K562 (cell line): ENCODE results near the gene PITPNM1. TPM values are rescaled to one million over a fixed set of nuclear protein-coding genes. Genes with fewer than 3 reads are reported as not detected.

Experiments
- ATAC-seq: fragments of 200-7000 bp; cut with Tn5 transposase; 3 replicates; pipeline ENCODE4 v1.9.1; 2020; ENCODE audit warnings: moderate library complexity
- BruUV-seq: library from RNA; stranded (reverse); fragments of 400-500 nt; replicated peaks from 2 replicates; lab custom pipeline; 2021; lab: Mats Ljungman, UMichigan
- CTCF ChIA-PET: fragments of 300-600 bp; formaldehyde crosslinking; extraction: SDS; loops from one replicate; lab custom pipeline; 2021; ENCODE audit warnings: low intra/inter-chr PET ratio; lab: Yijun Ruan, JAX
- POLR2A ChIA-PET: fragments of 300-600, 350-650 bp; sonication (Branson Sonifier 250); formaldehyde crosslinking; extraction: SDS; loops from one replicate; lab custom pipeline; 2021; ENCODE audit warnings: antibody characterized with exemption, inconsistent platforms; lab: Yijun Ruan, JAX
- DNase-seq, 4 experiments: peaks; one replicate each; pipeline versions ENCODE4 v3.0.0 to v3.0.0-alpha.2; 2011 to 2018; ENCODE audit warnings: low spot score in 3 of 4, mixed read lengths in 3 of 4; ENCODE audit errors: extremely low read depth in 1 of 4
- FAIRE-seq: peaks from 2 replicates; lab custom pipeline; 2011; peaks lifted over from hg19 to GRCh38; lab: Jason Lieb, UNC
- H2AFZ ChIP-seq: 2 replicates; pipeline ENCODE4 v1.6.0; 2011; ENCODE audit warnings: low read depth, low read length, control low read depth, inconsistent platforms
- H3K27ac ChIP-seq: fragments of 200-600 bp; 3 replicates; pipeline ENCODE4 v1.8.0; 2011; ENCODE audit warnings: low read depth, mild to moderate bottlenecking, control low read depth, inconsistent platforms, low read length, moderate library complexity, mixed read lengths; ENCODE audit errors: extremely low read depth
- H3K27me3 ChIP-seq, 2 experiments: fragments of 300-600 bp in 1 of 2; 2 replicates in 1 of 2; 3 replicates in 1 of 2; pipeline versions ENCODE4 v1.6.0 to v1.8.0; 2011; ENCODE audit warnings: inconsistent platforms in 2 of 2, low read length in 2 of 2, mild to moderate bottlenecking in 1 of 2, mixed read lengths in 1 of 2, moderate library complexity in 1 of 2; ENCODE audit not compliant: control insufficient read depth in 2 of 2, insufficient read depth in 2 of 2
- H3K36me3 ChIP-seq: fragments of 300-600 bp; 3 replicates; pipeline ENCODE4 v1.8.0; 2011; ENCODE audit warnings: mild to moderate bottlenecking, low read length, inconsistent platforms; ENCODE audit not compliant: control insufficient read depth, insufficient read depth
- H3K4me1 ChIP-seq, 2 experiments: fragments of 200-600 bp in 1 of 2; replicated peaks in 1 of 2; 2 replicates in 1 of 2; 3 replicates in 1 of 2; pipeline versions ENCODE4 v1.5.1 to v1.8.0; 2011; ENCODE audit warnings: inconsistent platforms in 2 of 2, low read length in 2 of 2, mild to moderate bottlenecking in 1 of 2, mixed read lengths in 1 of 2, moderate library complexity in 1 of 2; ENCODE audit not compliant: control insufficient read depth in 2 of 2, insufficient read depth in 2 of 2
- H3K4me2 ChIP-seq: 2 replicates; pipeline ENCODE4 v1.6.1; 2011; ENCODE audit warnings: low read length, control low read depth, inconsistent platforms, mixed read lengths; ENCODE audit not compliant: insufficient read depth
- H3K4me3 ChIP-seq: fragments of 200-600 bp; sonication (generic), shearing (Covaris generic); 2 replicates; pipeline ENCODE4 v1.5.1; 2016; ENCODE audit warnings: control low read depth, inconsistent platforms
- H3K79me2 ChIP-seq: fragments of 200-600 bp; 3 replicates; pipeline ENCODE4 v1.8.0; 2011; ENCODE audit warnings: low read length, inconsistent platforms; ENCODE audit not compliant: control insufficient read depth, insufficient read depth
- H3K9ac ChIP-seq, 2 experiments: 2 replicates each; pipeline versions ENCODE4 v1.6.0 to v1.6.1; 2011; ENCODE audit warnings: low read depth in 2 of 2, low read length in 2 of 2, control low read depth in 1 of 2, inconsistent platforms in 1 of 2, mild to moderate bottlenecking in 1 of 2, mixed read lengths in 1 of 2; ENCODE audit not compliant: insufficient read depth in 1 of 2
- H3K9me1 ChIP-seq: one replicate; pipeline ENCODE4 v1.6.0; 2011; ENCODE audit warnings: inconsistent platforms, mild to moderate bottlenecking, low read length, moderate library complexity; ENCODE audit not compliant: control insufficient read depth, insufficient read depth
- H3K9me3 ChIP-seq: replicated peaks from 2 replicates; pipeline ENCODE4 v1.5.1; 2011; ENCODE audit warnings: low read depth, low read length, inconsistent platforms; ENCODE audit not compliant: control insufficient read depth, insufficient read depth
- H4K20me1 ChIP-seq: replicated peaks from 2 replicates; pipeline ENCODE4 v1.6.1; 2011; ENCODE audit warnings: low read length, inconsistent platforms, mixed read lengths; ENCODE audit not compliant: control insufficient read depth, insufficient read depth
- CREM ChIP-seq: IDR thresholded peaks from 2 replicates; pipeline ENCODE4 v1.6.1; 2014; ENCODE audit warnings: antibody characterized with exemption, low read depth
- DACH1 ChIP-seq: fragments of 450-650 bp; IDR thresholded peaks from 2 replicates; pipeline ENCODE4 v1.6.1; 2018; ENCODE audit not compliant: partially characterized antibody
- PYGO2 ChIP-seq: fragments of 450-650 bp; IDR thresholded peaks from 2 replicates; pipeline ENCODE4 v1.6.1; 2016; ENCODE audit warnings: mild to moderate bottlenecking, missing genetic modification characterization, moderate library complexity, missing compliant biosample characterization
- TBL1XR1 ChIP-seq, 2 experiments: IDR thresholded peaks; 2 replicates each; pipeline ENCODE4 v1.6.1; 2012; ENCODE audit warnings: improper control_type of control experiment in 2 of 2, low read length in 2 of 2, mild to moderate bottlenecking in 1 of 2
- ZKSCAN1 ChIP-seq: fragments of 150-350 bp; IDR thresholded peaks from 2 replicates; pipeline ENCODE4 v1.6.1; 2016; ENCODE audit warnings: low read depth, low read length
- WGBS: fragments of 100-300 bp; shearing (Covaris generic); methylation state at CpG from one replicate; pipeline ENCODE4 v1.1.6; 2016; ENCODE audit warnings: low coverage, mixed read lengths; ENCODE audit not compliant: insufficient coverage; ENCODE audit errors: missing lambda C conversion rate; 5-methylcytosine and 5-hydroxymethylcytosine counted together
- in situ Hi-C: fragments of 300-500 bp; cut with MboI; formaldehyde crosslinking; loops from 4 replicates; pipeline ENCODE4 v1.15.0; 2018; ENCODE audit warnings: inconsistent platforms, mixed read lengths
- intact Hi-C: fragments of 100-400 bp; cut with micrococcal nuclease; formaldehyde crosslinking; loops from 2 replicates; pipeline ENCODE4 v1.14.2; 2022
- polyA plus RNA-seq, 8 experiments: library from polyadenylated mRNA; depleted of rRNA in 4 of 8; stranded (reverse) in 5 of 8; unstranded in 3 of 8; fragments of >200 nt; fragmentation: Nextera tagmentation in 2 of 8; fragmentation: Illumina TruSeq in 1 of 8; extraction: Ambion mirVana in 2 of 8; extraction: Trizol in 1 of 8; gene quantifications; 2 replicates each; pipeline versions ENCODE4 v1.2.1 to v1.2.3, GENCODE V29; 2011 to 2014; ENCODE audit warnings: inconsistent platforms in 1 of 8, missing spikeins in 1 of 8
- total RNA-seq, 7 experiments: library from RNA; depleted of rRNA in 6 of 7; stranded (reverse); fragments of >200 nt in 6 of 7; fragmentation: Illumina TruSeq in 2 of 7; extraction: Trizol in 2 of 7; gene quantifications; 2 replicates each; pipeline versions ENCODE4 v1.2.1 to v1.2.3, GENCODE V29; 2011 to 2021; ENCODE audit warnings: low replicate concordance in 1 of 7
- TF ChIP-seq, protein P1 (sequence below): sonication (generic); formaldehyde crosslinking; IDR thresholded peaks from 2 replicates; pipeline ENCODE4 v1.8.0; 2022; ENCODE audit warnings: missing genetic modification reagents, mild to moderate bottlenecking, borderline replicate concordance

Gene PITPNM1
- total and polyA plus RNA-seq, 9 of the 15 experiments (the other 6 are each of a cell fraction or from before 2014, with no cell fraction given): 0.11 to 53.7 (median 16.0) TPM

DNA sequence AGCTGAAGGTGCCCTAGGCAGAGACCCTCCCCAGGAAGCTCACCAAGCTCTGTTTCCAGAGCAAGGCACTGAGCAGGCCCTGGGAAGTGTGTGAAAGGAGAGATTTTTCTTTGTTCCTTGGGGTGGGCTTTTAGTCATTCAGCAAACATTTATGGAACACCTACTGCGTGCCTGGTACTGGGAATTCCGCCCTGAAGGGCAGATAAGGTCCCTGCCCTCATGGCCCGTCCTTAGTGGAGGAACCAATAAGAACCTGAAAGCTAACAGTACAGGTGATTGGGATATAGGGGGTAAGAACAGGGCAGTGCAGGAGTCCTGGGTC lies 40.0 kb downstream of the PITPNM1 start:
- intact Hi-C loops (loop anchor here (5.0 kb wide), 1 partner anchor 43 kb away; no protein-coding TSS in a partner anchor), in situ Hi-C loops (no loop called here)
- peak overlapping the region; percentile 93 for H3K4me2 ChIP-seq
- FAIRE-seq (no peak), DNase-seq (no peak), ATAC-seq (no peak)
- CTCF ChIA-PET: no interaction called here
- 7% methylated on average over 3 of the region's 3 CpGs for WGBS
- peak overlapping the region; percentile 78 to 95 for H3K9ac ChIP-seq
- no peak overlapping the region for H2AFZ ChIP-seq
- TF ChIP-seq TBL1XR1 (IDR thresholded peaks at IDR 0.05; ENCODE audit: low read length in 2 of 2): no peak
- no peak for TF ChIP-seq CREM
- TF ChIP-seq PYGO2: no peak
- no peak for TF ChIP-seq DACH1
- peak; percentile 79; the same call in 1 of the 2 replicates for TF ChIP-seq ZKSCAN1
- TF ChIP-seq, protein P1, sequence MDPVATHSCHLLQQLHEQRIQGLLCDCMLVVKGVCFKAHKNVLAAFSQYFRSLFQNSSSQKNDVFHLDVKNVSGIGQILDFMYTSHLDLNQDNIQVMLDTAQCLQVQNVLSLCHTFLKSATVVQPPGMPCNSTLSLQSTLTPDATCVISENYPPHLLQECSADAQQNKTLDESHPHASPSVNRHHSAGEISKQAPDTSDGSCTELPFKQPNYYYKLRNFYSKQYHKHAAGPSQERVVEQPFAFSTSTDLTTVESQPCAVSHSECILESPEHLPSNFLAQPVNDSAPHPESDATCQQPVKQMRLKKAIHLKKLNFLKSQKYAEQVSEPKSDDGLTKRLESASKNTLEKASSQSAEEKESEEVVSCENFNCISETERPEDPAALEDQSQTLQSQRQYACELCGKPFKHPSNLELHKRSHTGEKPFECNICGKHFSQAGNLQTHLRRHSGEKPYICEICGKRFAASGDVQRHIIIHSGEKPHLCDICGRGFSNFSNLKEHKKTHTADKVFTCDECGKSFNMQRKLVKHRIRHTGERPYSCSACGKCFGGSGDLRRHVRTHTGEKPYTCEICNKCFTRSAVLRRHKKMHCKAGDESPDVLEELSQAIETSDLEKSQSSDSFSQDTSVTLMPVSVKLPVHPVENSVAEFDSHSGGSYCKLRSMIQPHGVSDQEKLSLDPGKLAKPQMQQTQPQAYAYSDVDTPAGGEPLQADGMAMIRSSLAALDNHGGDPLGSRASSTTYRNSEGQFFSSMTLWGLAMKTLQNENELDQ (CRISPR knock-in tag): peak; percentile 45; the same call in 1 of the 2 replicates
- no peaks in the 10 kb centered on the region for H3K27me3 ChIP-seq
- peak overlapping the region; percentile 75 for H3K4me3 ChIP-seq
- peak overlapping the region; percentile 86 for H3K27ac ChIP-seq
- no peaks in the 10 kb centered on the region for H4K20me1 ChIP-seq
- TSS peak; percentile 69 for BruUV-seq
- H3K4me1 ChIP-seq: peaks cover 20 to 56% of the 10 kb centered on the region in 2 experiments; a peak in 4 of 5 replicates
- no peaks in the 10 kb centered on the region for H3K36me3 ChIP-seq
- H3K9me3 ChIP-seq: no peaks in the 10 kb centered on the region
- peaks cover 12% of the 10 kb centered on the region for H3K79me2 ChIP-seq
- POLR2A ChIA-PET: interaction anchor here (0.5 to 1.0 kb wide), 8 partner anchors 12 to 179 kb away, joined by 3 to 5 read pairs (median 4); partner anchors contain the start of gene AIP
- no peaks in the 10 kb centered on the region for H3K9me1 ChIP-seq
